Dedifferentiated amniotic fluid mesenchymal stem cell (primary cell): ENCODE results near the gene GPX1.

ENCODE experiments used
- DNase-seq: peaks from one replicate; pipeline ENCODE4 v3.0.0-alpha.2; 2016; ENCODE audit errors: extremely low spot score

The GPX1 gene

DNA sequence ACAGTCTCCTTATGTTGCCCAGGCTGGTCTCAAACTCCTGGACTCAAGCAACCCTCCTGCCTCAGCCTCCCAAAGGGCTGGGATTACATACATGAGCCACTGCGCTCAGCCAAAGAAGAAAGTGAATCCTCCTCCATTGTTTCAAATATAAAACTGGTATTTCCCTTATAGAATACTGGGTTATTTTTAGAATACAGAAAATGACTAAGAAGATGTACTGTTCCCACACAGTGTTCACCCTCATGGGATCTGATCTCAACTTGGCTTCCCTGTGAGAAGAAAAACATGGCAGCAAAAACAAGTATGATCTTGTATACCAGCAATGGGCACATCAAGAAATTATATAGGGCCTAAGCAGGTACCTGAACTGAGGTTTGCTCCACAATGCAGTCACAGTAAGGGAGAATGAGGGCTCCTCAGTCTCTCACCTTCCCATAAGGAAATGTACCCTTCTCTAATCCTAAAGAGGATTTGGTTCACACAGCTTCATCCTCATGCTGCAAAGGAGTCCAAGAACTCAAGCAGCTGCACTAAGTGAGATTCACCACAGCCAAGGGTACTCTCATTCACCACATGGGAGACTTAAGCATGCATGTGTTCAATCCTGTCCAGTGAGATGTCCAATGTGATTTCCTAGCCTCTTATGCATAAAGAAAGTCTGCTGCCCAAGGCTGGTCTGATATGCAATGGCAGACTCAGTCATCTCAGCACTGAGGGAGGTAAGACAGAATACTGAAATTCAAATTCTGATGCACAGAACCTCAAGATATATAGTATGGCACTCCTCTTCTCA is 44.1 kb downstream of the GPX1 start:
- no peak for DNase-seq

DNA sequence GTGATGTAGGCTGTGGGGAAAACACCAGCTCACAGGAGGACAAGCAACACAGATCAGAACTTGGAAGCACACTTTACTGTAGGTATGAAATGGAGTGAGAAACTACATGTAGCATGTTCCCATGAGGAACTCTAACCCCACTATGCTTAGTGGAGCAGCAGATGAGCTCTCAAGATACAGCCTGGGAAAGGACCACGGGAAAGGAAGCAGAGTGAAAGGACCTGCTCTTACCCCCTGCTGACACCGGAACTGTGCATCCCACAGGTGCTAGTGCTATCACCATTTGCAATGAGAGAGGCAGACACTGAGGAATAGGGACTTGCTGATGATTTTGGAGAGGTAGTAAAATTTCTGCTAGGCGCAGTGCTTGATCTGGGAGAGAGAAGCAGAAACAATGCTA is 46.9 kb downstream of the GPX1 start:
- DNase-seq, result no peak

GRCh38 chr3:49310677-49311076 is 47.5 kb downstream of the GPX1 start:
- DNase-seq, result no peak
